ENCODE measurements around the gene H6PD.

- TF ChIP-seq, protein P1, sequence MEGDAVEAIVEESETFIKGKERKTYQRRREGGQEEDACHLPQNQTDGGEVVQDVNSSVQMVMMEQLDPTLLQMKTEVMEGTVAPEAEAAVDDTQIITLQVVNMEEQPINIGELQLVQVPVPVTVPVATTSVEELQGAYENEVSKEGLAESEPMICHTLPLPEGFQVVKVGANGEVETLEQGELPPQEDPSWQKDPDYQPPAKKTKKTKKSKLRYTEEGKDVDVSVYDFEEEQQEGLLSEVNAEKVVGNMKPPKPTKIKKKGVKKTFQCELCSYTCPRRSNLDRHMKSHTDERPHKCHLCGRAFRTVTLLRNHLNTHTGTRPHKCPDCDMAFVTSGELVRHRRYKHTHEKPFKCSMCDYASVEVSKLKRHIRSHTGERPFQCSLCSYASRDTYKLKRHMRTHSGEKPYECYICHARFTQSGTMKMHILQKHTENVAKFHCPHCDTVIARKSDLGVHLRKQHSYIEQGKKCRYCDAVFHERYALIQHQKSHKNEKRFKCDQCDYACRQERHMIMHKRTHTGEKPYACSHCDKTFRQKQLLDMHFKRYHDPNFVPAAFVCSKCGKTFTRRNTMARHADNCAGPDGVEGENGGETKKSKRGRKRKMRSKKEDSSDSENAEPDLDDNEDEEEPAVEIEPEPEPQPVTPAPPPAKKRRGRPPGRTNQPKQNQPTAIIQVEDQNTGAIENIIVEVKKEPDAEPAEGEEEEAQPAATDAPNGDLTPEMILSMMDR (optimal IDR thresholded peaks at IDR 0.05 in 1 of 3, IDR thresholded peaks at IDR 0.05 in 1 of 3, conservative IDR thresholded peaks at IDR 0.05 in 1 of 3; ENCODE audit: extremely low read depth in 1 of 3, insufficient read depth in 2 of 3, low read length in 3 of 3): no peak
- TF ChIP-seq EZH2 (IDR thresholded peaks at IDR 0.05; ENCODE audit: low read length): no peak
Observed at GRCh38 chr1:9195651-9196050, 38.9 kb upstream of the H6PD start.

Data from keratinocyte (primary cell).